IMR-90 (cell line): ENCODE data around the gene APCDD1L.

Source experiments
- CEBPB ChIP-seq: IDR thresholded peaks from 2 replicates; pipeline ENCODE4 v1.6.1; 2012; ENCODE audit warnings: low read depth, low read length, improper control_type of control experiment
- CTCF ChIP-seq: conservative IDR thresholded peaks from 2 replicates; pipeline ENCODE4 v1.5.1; 2012; ENCODE audit warnings: mild to moderate bottlenecking, low read depth, low read length, improper control_type of control experiment
- ELK1 ChIP-seq: fragments of 150-350 bp; IDR thresholded peaks from 2 replicates; pipeline ENCODE4 v1.6.1; 2016; ENCODE audit warnings: low read depth, mild to moderate bottlenecking, low read length, moderate library complexity, borderline replicate concordance
- MAFK ChIP-seq: IDR thresholded peaks from 2 replicates; pipeline ENCODE4 v1.6.1; 2012; ENCODE audit warnings: low read depth, low read length, improper control_type of control experiment
- MXI1 ChIP-seq: IDR thresholded peaks from 2 replicates; pipeline ENCODE4 v1.6.1; 2012; ENCODE audit warnings: low read depth, mild to moderate bottlenecking, low read length, moderate library complexity, borderline replicate concordance
- POLR2A ChIP-seq: IDR thresholded peaks from 2 replicates; pipeline ENCODE4 v1.6.1; 2012; ENCODE audit warnings: mild to moderate bottlenecking, low read depth, low read length

GRCh38 chr20:58518896-58519593 is 3.8 kb upstream of the APCDD1L start:
- TF ChIP-seq ELK1 (no peak), CTCF (no peak), CEBPB (no peak), POLR2A (no peak), MAFK (no peak), MXI1 (no peak)
